Activated CD4-positive, alpha-beta T cell treated with anti-CD3 and anti-CD28 coated beads for 24 hours (primary cell): ENCODE data around the gene INHA.

Experiments
- DNase-seq, 2 donors: peaks; one replicate each; pipeline ENCODE4 v3.0.0-alpha.2; 2020; ENCODE audit warnings: low read depth in 2 of 2

INHA gene

DNA sequence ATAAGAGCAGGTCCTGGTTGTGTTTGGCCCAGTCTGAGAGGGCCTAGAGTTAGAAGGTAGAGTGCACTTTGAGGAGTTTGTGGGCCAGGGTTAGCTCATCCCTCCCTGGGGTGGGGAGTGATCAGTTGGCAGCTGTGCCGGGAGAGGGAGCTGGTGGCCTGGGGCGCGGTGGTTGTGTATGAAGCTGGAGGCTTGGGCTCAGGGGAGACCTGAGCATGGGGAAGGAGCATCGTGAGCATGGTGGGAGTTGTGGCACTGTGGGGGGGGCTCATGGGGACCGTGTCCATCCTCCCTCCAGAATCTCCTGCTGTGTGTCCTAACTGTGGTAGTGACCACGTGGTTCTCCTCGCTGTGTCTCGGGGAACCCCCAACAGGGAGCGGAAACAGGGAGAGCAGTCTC is 39.2 kb downstream of the INHA start:
- no peak for DNase-seq

GRCh38 chr2:219611866-219612576 is 39.9 kb downstream of the INHA start:
- no peak for DNase-seq

- DNase-seq: no peak
These were observed 40.6 kb downstream of the INHA start for GRCh38 chr2:219612577-219613286.

DNA sequence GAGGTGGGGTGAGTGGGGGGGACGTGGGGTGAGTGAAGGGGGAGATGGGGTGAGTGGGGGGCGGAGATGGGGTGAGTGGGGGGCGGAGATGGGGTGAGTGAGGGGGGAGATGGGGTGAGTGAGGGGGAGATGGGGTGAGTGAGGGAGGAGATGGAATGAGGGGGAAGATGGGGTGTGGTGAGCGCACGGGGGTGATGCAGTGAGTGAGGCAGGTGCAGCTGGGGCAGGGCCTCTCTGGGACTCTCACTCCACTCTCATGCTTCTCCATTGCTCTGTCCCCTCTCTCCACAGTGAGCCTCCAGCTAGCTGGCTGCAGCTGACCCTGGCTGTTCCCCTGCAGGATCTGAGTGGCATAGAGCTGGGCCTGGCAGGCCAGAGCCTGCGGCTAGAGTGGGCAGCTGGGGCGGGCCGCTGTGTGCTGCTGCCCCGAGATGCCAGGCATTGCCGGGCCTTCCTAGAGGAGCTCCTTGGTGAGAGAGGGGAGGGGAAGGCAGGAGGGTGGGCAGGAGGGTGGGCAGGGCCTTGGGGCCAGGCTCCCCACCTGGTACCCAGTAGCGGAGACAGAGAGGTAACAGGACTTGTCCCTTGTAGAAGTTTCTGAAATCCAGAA is 41.5 kb downstream of the INHA start:
- DNase-seq: no peak

GRCh38 chr2:219614076-219614860 is 42.2 kb downstream of the INHA start:
- DNase-seq: no peak

DNA sequence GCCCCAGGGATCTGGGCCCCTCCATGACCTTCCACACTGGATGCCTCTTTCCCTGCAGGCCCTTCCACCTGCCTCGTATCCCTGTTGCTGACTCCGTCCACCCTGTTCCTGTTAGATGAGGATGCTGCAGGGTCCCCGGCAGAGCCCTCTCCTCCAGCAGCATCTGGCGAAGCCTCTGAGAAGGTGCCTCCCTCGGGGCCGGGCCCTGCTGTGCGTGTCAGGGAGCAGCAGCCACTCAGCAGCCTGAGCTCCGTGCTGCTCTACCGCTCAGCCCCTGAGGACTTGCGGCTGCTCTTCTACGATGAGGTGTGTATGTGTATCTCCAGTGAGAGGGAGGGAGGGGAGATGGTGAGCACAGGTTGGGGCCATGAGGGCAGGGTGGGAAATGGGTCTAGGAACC is 42.9 kb downstream of the INHA start:
- DNase-seq: no peak

GRCh38 chr2:219615894-219616293 is 43.8 kb downstream of the INHA start:
- no peak for DNase-seq

- DNase-seq: no peak
These were observed 44.4 kb downstream of the INHA start for GRCh38 chr2:219616550-219616949.

DNA sequence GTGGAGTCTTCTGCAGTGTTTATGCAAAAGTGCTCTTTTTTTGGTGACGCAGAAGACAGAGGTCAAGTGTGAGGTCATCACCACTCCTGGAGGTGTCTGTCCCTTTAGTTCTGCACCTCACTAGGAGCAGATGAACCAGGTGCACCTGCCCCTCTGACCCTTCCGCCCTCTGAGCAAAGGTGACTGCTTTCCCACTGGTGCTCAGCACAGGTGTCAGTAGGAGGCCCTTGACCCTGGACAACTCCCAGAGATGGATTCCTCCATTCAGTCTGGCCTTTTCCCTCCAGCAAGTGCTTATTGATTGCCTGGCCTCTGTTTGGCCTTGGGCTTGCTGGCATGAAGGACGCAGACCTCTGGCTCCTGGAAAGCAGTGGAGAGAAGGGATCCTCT is 46.6 kb downstream of the INHA start:
- DNase-seq: no peak

GRCh38 chr2:219619235-219619634 is 47.1 kb downstream of the INHA start:
- no peak for DNase-seq

DNA sequence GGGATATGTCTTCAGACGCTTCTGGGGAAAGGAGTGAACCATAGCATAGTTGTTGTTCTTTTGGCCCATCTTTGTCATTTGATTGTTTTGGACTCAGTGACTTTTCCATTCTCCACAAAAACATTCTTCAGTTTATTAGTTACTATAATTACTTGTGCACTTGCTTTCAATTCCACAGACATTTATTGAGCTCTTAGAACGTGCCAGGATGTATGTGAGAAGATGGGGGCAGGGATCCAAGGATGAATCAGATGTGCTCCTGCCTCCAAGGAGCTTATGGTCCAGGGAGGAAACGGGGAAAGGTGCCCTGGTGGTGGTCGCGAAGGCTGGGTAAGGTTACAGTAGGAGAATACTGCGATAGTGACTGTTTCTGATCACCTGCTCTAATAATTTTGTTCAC is 48.4 kb downstream of the INHA start:
- DNase-seq: no peak

DNA sequence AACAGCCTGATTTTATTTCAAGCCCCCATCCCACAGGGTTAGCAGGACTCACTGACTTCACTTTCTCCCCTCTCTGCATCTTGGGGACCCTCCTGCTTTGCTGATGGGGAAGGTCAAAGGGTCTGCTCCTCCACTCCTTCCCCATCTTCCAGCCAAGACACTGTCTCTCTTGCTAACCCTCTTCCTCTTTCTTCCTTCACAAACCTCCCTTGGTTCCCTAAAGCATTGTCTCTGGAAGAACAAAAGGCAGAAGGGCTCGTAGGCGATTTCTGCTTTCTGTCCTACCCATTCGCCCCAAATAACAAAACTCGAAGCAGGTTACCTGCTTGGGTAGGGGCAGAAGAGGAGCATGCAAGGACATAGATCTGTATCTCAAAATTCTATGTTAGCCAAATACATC is 49.8 kb downstream of the INHA start:
- no peak for DNase-seq

GRCh38 chr2:219622472-219622871 is 50.4 kb downstream of the INHA start:
- no peak for DNase-seq

GRCh38 chr2:219624565-219624964 is 52.5 kb downstream of the INHA start:
- no peak for DNase-seq

- no peak for DNase-seq
These were observed 53.1 kb downstream of the INHA start for GRCh38 chr2:219625179-219625578.
